ENCODE measurements around the gene CHTF18. TPM values are rescaled to one million over a fixed set of nuclear protein-coding genes. Genes with fewer than 3 reads are reported as not detected.

The CHTF18 gene
- total RNA-seq, 1 experiment from 2014 or later: 120 TPM

- Histone ChIP-seq H3K23ac (ENCODE audit: insufficient read length, low read depth, low read length) (no peak overlapping the region), H3K27ac (ENCODE audit: insufficient read length, low read depth, low read length) (no peak overlapping the region), H3K9me3 (ENCODE audit: control insufficient read depth, low read depth, low read length) (no peaks in the 10 kb centered on the region), H3K14ac (ENCODE audit: insufficient read depth, low read length) (no peak overlapping the region), H2AFZ (ENCODE audit: low read length) (no peak overlapping the region), H3T11ph (ENCODE audit: low read length) (no peak overlapping the region), H3K4me1 (ENCODE audit: insufficient read depth, low read length) (no peaks in the 10 kb centered on the region), H3K56ac (ENCODE audit: insufficient read length, low read depth, low read length) (no peak overlapping the region), H4K8ac (replicated peaks; ENCODE audit: insufficient read length, low read depth, low read length) (no peak overlapping the region), H2BK15ac (ENCODE audit: low read depth, low read length) (no peak overlapping the region), H4K20me1 (ENCODE audit: control insufficient read depth, insufficient read depth, insufficient read length) (no peaks in the 10 kb centered on the region), H3K27me3 (ENCODE audit: insufficient read depth, low read length) (no peaks in the 10 kb centered on the region), H4K91ac (ENCODE audit: insufficient read length, low read depth, low read length) (no peak overlapping the region), H2BK120ac (ENCODE audit: low read depth, low read length, poor library complexity, severe bottlenecking) (no peak overlapping the region), H3K23me2 (ENCODE audit: insufficient read length, low read depth, low read length, poor library complexity, severe bottlenecking) (no peaks in the 10 kb centered on the region), H3K79me2 (ENCODE audit: insufficient read depth, low read length) (no peaks in the 10 kb centered on the region), H3K4ac (ENCODE audit: low read depth, low read length) (no peak overlapping the region), H2AK5ac (ENCODE audit: insufficient read length, low read length) (no peak overlapping the region), H2BK20ac (ENCODE audit: low read depth, low read length, poor library complexity, severe bottlenecking) (no peak overlapping the region), H3K4me2 (ENCODE audit: insufficient read depth, insufficient read length, low read length) (no peak overlapping the region), H3K9ac (ENCODE audit: extremely low read depth, insufficient read length, low read length) (no peak overlapping the region), H3K18ac (ENCODE audit: insufficient read length, low read depth, low read length) (no peak overlapping the region), H3K79me1 (ENCODE audit: insufficient read depth, low read depth, low read length, poor library complexity, severe bottlenecking) (no peaks in the 10 kb centered on the region), H2BK12ac (ENCODE audit: insufficient read length, low read depth, low read length) (no peak overlapping the region), H2BK5ac (ENCODE audit: insufficient read length, low read length) (no peak overlapping the region), H4K5ac (ENCODE audit: insufficient read length, low read depth, low read length) (no peak overlapping the region)
- Mint-ChIP-seq H3K9me3 (peaks cover 0 to 3% of the 10 kb centered on the region in 2 experiments; a peak in 1 of 5 replicates), H3K4me1 (no peaks in the 10 kb centered on the region), H3K36me3 (ENCODE audit: insufficient read depth in 1 of 3, low read depth in 3 of 3) (peaks cover 21 to 52% (median 37%) of the 10 kb centered on the region in 3 experiments; a peak in 6 of 7 replicates), H3K27ac (no peak overlapping the region), H3K4me3 (no peak overlapping the region), H3K27me3 (ENCODE audit: low read depth) (peaks cover 13% of the 10 kb centered on the region)
- no peak for DNase-seq
- WGBS (ENCODE audit: extremely low coverage, insufficient read length, low lambda C conversion rate): no CpG with 5 or more reads among the region's 31 CpGs
- no peak for TF ChIP-seq CTCF (conservative IDR thresholded peaks at IDR 0.05)
Measured at GRCh38 chr16:794853-795466, 6.5 kb downstream of the CHTF18 start.
